HG03342 (cell line): Measurements from ENCODE around the gene RBM44.

Experiments
- ATAC-seq: cut with Tn5 transposase; IDR thresholded peaks from one replicate; pipeline ENCODE4 v1.9.1; 2021; ENCODE audit warnings: mild to moderate bottlenecking, moderate library complexity; ENCODE audit not compliant: unreplicated experiment

RBM44 gene

GRCh38 chr2:237885111-237885930 is 86.7 kb downstream of the RBM44 start:
- no peak for ATAC-seq

DNA sequence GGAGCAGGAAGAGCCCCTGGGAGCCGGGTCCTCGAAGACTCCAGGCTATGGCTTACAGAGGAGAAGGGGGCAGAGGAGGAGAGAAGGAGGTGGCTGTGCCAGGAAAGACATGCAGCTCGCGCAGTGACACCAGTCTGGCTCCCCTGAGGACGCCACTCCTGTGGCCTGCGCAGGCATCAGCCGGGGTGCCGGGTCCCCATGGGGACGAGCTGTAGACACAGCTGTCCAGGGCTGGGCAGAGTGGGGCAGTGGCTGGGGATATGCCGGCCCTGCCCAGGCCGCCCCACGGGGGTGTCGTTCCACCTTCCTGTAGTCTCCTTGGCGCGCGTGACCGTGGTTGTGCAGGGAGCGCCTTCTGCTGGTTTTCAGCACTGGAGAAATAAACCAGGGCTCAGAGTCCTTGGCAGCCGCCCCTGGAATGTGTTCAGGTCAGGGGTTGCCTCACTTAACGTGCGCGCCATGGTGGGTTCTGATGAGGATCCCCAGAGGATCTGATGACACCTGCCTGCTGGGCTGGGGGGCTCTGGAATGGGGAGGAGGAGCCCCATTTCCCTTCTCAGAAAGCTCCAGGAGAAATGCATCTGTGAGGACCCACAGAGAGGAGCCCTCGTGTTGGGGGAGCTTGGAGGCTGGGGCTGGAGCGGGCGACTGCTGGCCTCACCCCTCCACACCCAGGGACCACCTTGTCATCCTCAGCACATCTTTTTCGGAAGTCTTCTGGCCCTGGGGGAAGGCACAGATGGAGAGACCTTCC is 87.5 kb downstream of the RBM44 start:
- ATAC-seq = no peak

DNA sequence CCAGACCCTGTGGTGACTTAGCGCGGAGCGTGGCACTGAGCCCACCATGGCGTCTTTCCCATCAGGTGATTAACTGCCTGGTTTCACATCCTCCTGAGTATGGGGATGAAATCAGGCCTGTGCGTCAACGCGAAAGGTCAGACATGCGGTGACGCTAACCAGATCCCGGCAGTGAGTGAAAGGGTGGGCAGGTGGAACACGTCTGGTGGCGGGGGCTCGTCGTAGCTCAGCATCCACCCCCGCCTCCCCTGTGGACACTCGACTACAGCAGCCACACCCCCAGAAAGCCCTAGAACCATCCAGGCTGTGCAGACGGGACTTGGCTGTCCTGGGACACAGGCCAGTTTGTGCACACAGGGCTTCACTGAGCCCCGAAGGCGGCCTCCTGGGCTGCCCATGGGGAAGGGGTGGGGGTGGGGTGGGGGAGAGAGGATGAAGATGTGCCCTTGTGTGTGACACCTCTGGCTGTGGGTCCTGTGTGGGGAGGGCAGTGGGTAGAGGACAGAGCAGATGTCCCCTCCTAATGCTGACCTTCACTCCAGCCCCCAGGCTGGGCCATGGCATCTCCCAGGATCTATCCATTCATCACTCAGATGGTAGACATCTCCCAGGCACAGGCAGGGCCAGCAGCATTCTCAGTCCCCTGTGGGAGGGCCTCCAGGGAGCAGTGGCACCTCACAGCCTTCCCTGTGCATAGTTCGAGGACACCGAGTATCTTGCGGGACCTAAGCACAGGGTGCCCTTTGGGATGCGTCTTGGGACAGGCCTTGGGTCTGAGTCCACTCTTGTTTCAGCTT is 88.3 kb downstream of the RBM44 start:
- no peak for ATAC-seq

GRCh38 chr2:237888389-237888788 is 89.8 kb downstream of the RBM44 start:
- ATAC-seq = no peak

- no peak for ATAC-seq
Measured at GRCh38 chr2:237889016-237889415, 90.4 kb downstream of the RBM44 start.

DNA sequence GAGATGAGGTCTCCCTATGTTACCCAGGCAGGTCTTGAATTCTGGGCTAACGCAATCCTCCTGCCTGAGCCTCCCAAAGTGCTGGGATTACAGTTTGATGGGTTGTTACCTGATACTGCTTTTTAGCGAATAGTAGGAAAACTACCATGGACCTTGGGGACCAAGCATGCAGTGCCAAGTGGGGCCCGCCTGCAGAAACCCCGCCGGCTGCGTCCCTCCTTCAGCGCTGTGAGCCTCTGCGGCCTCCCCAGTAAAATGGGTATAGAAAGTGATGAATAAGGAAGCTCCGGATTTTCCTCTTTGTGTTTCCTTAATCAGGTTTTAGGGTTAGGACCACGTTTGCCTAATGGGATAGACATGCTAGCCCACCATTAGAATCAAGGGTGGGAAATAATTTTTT is 91.2 kb downstream of the RBM44 start:
- ATAC-seq = no peak
